CD4-positive, alpha-beta T cell (primary cell): ENCODE measurements around the gene RAD51AP2. TPM values are rescaled to one million over a fixed set of nuclear protein-coding genes. Genes with fewer than 3 reads are reported as not detected.
"Not testable (repeated sequence)": the region's sequence is repeated elsewhere in the genome, so short reads cannot be mapped to it uniquely, and the experiment has no call there.

ENCODE experiments used
- ATAC-seq: fragments of 200-7000 bp; cut with Tn5 transposase; one replicate; pipeline ENCODE4 v1.10.0; 2022; ENCODE audit warnings: mild to moderate bottlenecking; ENCODE audit not compliant: poor library complexity
- CTCF ChIA-PET: fragments of 350-600 bp; sonication (Branson Sonifier 250); formaldehyde crosslinking; loops from one replicate; lab custom pipeline; 2021; ENCODE audit warnings: antibody characterized with exemption, inconsistent platforms; lab: Charles Lee
- POLR2A ChIA-PET: fragments of 350-600 bp; sonication (Branson Sonifier 250); formaldehyde crosslinking; loops from one replicate; lab custom pipeline; 2021; ENCODE audit warnings: antibody characterized with exemption, inconsistent platforms; lab: Charles Lee
- DNase-seq, 14 experiments: peaks; one replicate each; pipeline ENCODE4 v3.0.0-alpha.2; 2013 to 2020; ENCODE audit warnings: mixed read lengths in 2 of 14
- H3K27ac ChIP-seq, 2 donors: one replicate each; pipeline versions ENCODE4 v1.5.1 to v1.7.0; 2013; ENCODE audit warnings: low read length in 2 of 2, low read depth in 1 of 2, mild to moderate bottlenecking in 1 of 2
- H3K27me3 ChIP-seq, 2 experiments: 1 replicate in 1 of 2; 2 replicates in 1 of 2; pipeline versions ENCODE4 v1.6.1 to v1.7.0; 2013; ENCODE audit warnings: low read length in 2 of 2, control low read depth in 1 of 2, mild to moderate bottlenecking in 1 of 2, moderate library complexity in 1 of 2; ENCODE audit not compliant: insufficient read depth in 2 of 2, control insufficient read depth in 1 of 2
- H3K36me3 ChIP-seq: one replicate; pipeline ENCODE4 v1.6.1; 2013; ENCODE audit warnings: low read length, control low read depth; ENCODE audit not compliant: insufficient read depth
- H3K4me1 ChIP-seq: one replicate; pipeline ENCODE4 v1.6.1; 2013; ENCODE audit warnings: low read length, control low read depth; ENCODE audit not compliant: insufficient read depth
- H3K4me3 ChIP-seq: one replicate; pipeline ENCODE4 v1.5.1; 2013; ENCODE audit warnings: mild to moderate bottlenecking, low read length, moderate library complexity
- H3K9me3 ChIP-seq, 2 experiments: 1 replicate in 1 of 2; 2 replicates in 1 of 2; pipeline versions ENCODE4 v1.6.1 to v1.7.0; 2013; ENCODE audit warnings: low read length in 2 of 2, mild to moderate bottlenecking in 2 of 2, control low read depth in 1 of 2, moderate library complexity in 1 of 2; ENCODE audit not compliant: control insufficient read depth in 1 of 2, insufficient read depth in 1 of 2
- H3K27ac Mint-ChIP-seq: one replicate; pipeline ENCODE4 v1.8.0; 2020; ENCODE audit warnings: mixed read lengths
- H3K27me3 Mint-ChIP-seq: one replicate; pipeline ENCODE4 v1.8.0; 2021; ENCODE audit warnings: mixed read lengths
- H3K36me3 Mint-ChIP-seq: one replicate; pipeline ENCODE4 v1.8.0; 2021; ENCODE audit warnings: low read depth, mixed read lengths
- H3K4me1 Mint-ChIP-seq: one replicate; pipeline ENCODE4 v1.8.0; 2021; ENCODE audit warnings: low read depth, mixed read lengths
- H3K4me3 Mint-ChIP-seq: one replicate; pipeline ENCODE4 v1.8.0; 2020; ENCODE audit warnings: mild to moderate bottlenecking, mixed read lengths
- H3K9me3 Mint-ChIP-seq: one replicate; pipeline ENCODE4 v1.8.0; 2020; ENCODE audit warnings: mixed read lengths
- CTCF ChIP-seq: fragments of 200-600 bp; IDR thresholded peaks from one replicate; pipeline ENCODE4 v1.8.0; 2022; ENCODE audit warnings: antibody characterized with exemption, mild to moderate bottlenecking
- intact Hi-C, 2 experiments: fragments of 100-400 bp; cut with DNase I in 1 of 2; cut with micrococcal nuclease in 1 of 2; formaldehyde crosslinking; loops; one replicate each; pipeline versions ENCODE4 v1.15.1 to v1.9.0; 2023 to 2025; cut with DNase I, micrococcal nuclease
- polyA plus RNA-seq, 2 donors: library from polyadenylated mRNA; unstranded; fragments of 120-200 nt; gene quantifications; one replicate each; pipeline ENCODE4 v1.2.1, GENCODE V29; 2013
- total RNA-seq, 174 experiments: library from RNA in 2 of 174; stranded (reverse) in 2 of 174; gene quantifications; one replicate each; pipeline ENCODE4 v1.2.3 and lab custom pipeline; 2021 to 2026

Gene RAD51AP2
- total RNA-seq = not detected
- polyA plus RNA-seq (2013, experiment 1 of 2) = not detected
- polyA plus RNA-seq (2013, experiment 2 of 2) = not detected
- 0 to 0.12 (median 0) reads per million in 172 experiments for total RNA-seq (lab: John Stamatoyannopoulos, UW)

- Histone ChIP-seq H3K4me3 (no peak within 1 kb of the TSS), H3K4me1 (no peaks in the 10 kb centered on the region), H3K9me3 (peaks cover 0 to 6% of the 10 kb centered on the region in 2 experiments), H3K36me3 (no peaks in the 10 kb centered on the region), H3K27me3 (peaks cover 7 to 19% of the 10 kb centered on the region in 2 experiments), H3K27ac (no peak within 1 kb of the TSS)
- ATAC-seq = no peak
- Mint-ChIP-seq H3K27me3 (peaks cover 37% of the 10 kb centered on the region), H3K9me3 (no peaks in the 10 kb centered on the region), H3K4me1 (no peaks in the 10 kb centered on the region), H3K4me3 (no peak within 1 kb of the TSS), H3K27ac (no peak within 1 kb of the TSS), H3K36me3 (no peaks in the 10 kb centered on the region)
- intact Hi-C loops = no loop called here
- POLR2A ChIA-PET = interaction anchor here (0.6 kb wide), 1 partner anchor 8 kb away, joined by 3 read pairs; no protein-coding TSS in a partner anchor
- TF ChIP-seq CTCF = no peak
- DNase-seq = no peak
- CTCF ChIA-PET = no interaction called here
Measured at GRCh38 chr2:17518212-17519154, at the start of gene RAD51AP2. TSS of gene RAD51AP2 (minus strand) at chr2:17518440. CDS start at chr2:17518415, 25 bp downstream.

DNA sequence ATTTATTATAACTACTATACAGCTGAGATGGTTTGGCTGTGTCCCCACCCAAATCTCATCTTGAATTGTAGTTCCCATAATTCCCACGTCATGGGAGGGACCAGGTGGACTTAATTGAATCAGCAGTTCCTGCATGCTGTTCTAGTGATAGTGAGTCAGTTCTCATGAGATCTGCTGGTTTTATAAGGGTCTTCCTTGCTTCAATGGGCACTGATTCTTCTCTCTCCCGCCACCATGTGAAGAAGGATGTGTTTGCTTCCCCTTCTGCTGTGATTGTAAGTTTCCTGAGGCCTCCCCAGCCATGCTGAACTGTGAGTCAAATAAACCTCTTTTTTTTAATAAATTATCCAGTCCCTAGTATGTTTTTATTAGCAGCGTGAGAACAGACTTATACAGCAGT lies 47.5 kb upstream of the RAD51AP2 start:
- H3K27me3 ChIP-seq, H3K4me3 Mint-ChIP-seq, H3K4me1 Mint-ChIP-seq, H3K27ac ChIP-seq, H3K36me3 Mint-ChIP-seq, H3K36me3 ChIP-seq, intact Hi-C loops, H3K9me3 ChIP-seq, H3K9me3 Mint-ChIP-seq, DNase-seq, POLR2A ChIA-PET, CTCF ChIA-PET, H3K27me3 Mint-ChIP-seq, ATAC-seq, H3K4me3 ChIP-seq, H3K27ac Mint-ChIP-seq, H3K4me1 ChIP-seq: not testable (repeated sequence)

DNA sequence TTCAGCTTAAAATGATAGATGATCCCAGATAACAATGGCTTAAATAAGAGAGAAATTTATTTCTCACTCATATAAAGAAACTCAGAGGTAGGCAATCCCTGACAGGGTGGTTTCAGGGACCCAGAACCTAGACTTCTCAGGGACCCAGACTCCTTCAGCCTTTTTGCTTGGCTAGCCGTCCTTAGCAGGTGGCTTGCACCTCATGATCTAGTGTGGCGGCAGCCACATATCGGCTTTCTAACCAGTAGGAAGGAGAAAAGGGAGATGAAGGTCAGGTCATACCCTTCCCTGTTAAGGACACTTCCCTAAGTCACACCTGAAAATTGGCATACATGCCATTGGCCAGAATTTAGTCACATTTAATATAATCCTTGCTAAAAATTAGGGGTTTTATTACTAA lies 40.6 kb upstream of the RAD51AP2 start:
- no peaks in the 10 kb centered on the region for H3K9me3 Mint-ChIP-seq
- TF ChIP-seq CTCF = no peak

More for the DNA sequence above, 40.6 kb upstream of the RAD51AP2 start:
- H3K36me3 Mint-ChIP-seq = no peaks in the 10 kb centered on the region
- intact Hi-C loops = no loop called here
- no peaks in the 10 kb centered on the region for H3K4me1 Mint-ChIP-seq
- CTCF ChIA-PET = no interaction called here
- Histone ChIP-seq H3K27me3 (no peaks in the 10 kb centered on the region), H3K9me3 (no peaks in the 10 kb centered on the region), H3K36me3 (no peaks in the 10 kb centered on the region), H3K4me3 (no peak overlapping the region), H3K27ac (no peak overlapping the region), H3K4me1 (no peaks in the 10 kb centered on the region)
- H3K4me3 Mint-ChIP-seq = no peak overlapping the region
- no peaks in the 10 kb centered on the region for H3K27me3 Mint-ChIP-seq
- DNase-seq (no peak), ATAC-seq (no peak)
- POLR2A ChIA-PET = no interaction called here
- no peak overlapping the region for H3K27ac Mint-ChIP-seq
